H9 (cell line): ENCODE measurements around the gene OR5AC2. TPM values are rescaled to one million over a fixed set of nuclear protein-coding genes. Genes with fewer than 3 reads are reported as not detected.

ENCODE experiments used
- DNase-seq: peaks from one replicate; pipeline ENCODE4 v3.0.0-alpha.2; 2017
- H2AFZ ChIP-seq: one replicate; pipeline ENCODE4 v1.6.1; 2013; ENCODE audit warnings: mild to moderate bottlenecking, low read length, control low read depth, moderate library complexity
- H2AK5ac ChIP-seq: 2 replicates; pipeline ENCODE4 v1.6.1; 2013; ENCODE audit warnings: low read length, control low read depth, mixed read lengths; ENCODE audit not compliant: insufficient read length
- H2BK120ac ChIP-seq: one replicate; pipeline ENCODE4 v1.6.1; 2013; ENCODE audit warnings: low read depth, mild to moderate bottlenecking, low read length, control low read depth, inconsistent platforms; ENCODE audit not compliant: poor library complexity, severe bottlenecking
- H2BK12ac ChIP-seq: 2 replicates; pipeline ENCODE4 v1.6.1; 2013; ENCODE audit warnings: low read length, control low read depth, mixed read lengths, low read depth; ENCODE audit not compliant: insufficient read length
- H2BK15ac ChIP-seq: 2 replicates; pipeline ENCODE4 v1.6.1; 2013; ENCODE audit warnings: low read depth, low read length, control low read depth
- H2BK20ac ChIP-seq: one replicate; pipeline ENCODE4 v1.6.1; 2013; ENCODE audit warnings: low read depth, mild to moderate bottlenecking, low read length, control low read depth, inconsistent platforms; ENCODE audit not compliant: poor library complexity, severe bottlenecking
- H2BK5ac ChIP-seq: 2 replicates; pipeline ENCODE4 v1.6.1; 2013; ENCODE audit warnings: low read length, control low read depth, mixed read lengths; ENCODE audit not compliant: insufficient read length
- H3K14ac ChIP-seq: 2 replicates; pipeline ENCODE4 v1.6.1; 2013; ENCODE audit warnings: low read length, control low read depth; ENCODE audit not compliant: insufficient read depth
- H3K18ac ChIP-seq: 2 replicates; pipeline ENCODE4 v1.6.1; 2013; ENCODE audit warnings: low read depth, mild to moderate bottlenecking, mixed read lengths, low read length, control low read depth; ENCODE audit not compliant: insufficient read length
- H3K23ac ChIP-seq: 2 replicates; pipeline ENCODE4 v1.6.1; 2013; ENCODE audit warnings: low read length, control low read depth, mixed read lengths, low read depth; ENCODE audit not compliant: insufficient read length
- H3K23me2 ChIP-seq: 2 replicates; pipeline ENCODE4 v1.6.1; 2013; ENCODE audit warnings: low read depth, mild to moderate bottlenecking, mixed read lengths, low read length, control low read depth; ENCODE audit not compliant: insufficient read length, poor library complexity, severe bottlenecking
- H3K27ac ChIP-seq: 2 replicates; pipeline ENCODE4 v1.5.1; 2013; ENCODE audit warnings: low read length, control low read depth, mixed read lengths, low read depth; ENCODE audit not compliant: insufficient read length
- H3K27me3 ChIP-seq: 2 replicates; pipeline ENCODE4 v1.6.1; 2013; ENCODE audit warnings: low read length, control low read depth, inconsistent platforms; ENCODE audit not compliant: insufficient read depth
- H3K4ac ChIP-seq: 2 replicates; pipeline ENCODE4 v1.6.1; 2013; ENCODE audit warnings: low read depth, mild to moderate bottlenecking, control low read depth, inconsistent platforms, low read length, moderate library complexity
- H3K4me1 ChIP-seq: 2 replicates; pipeline ENCODE4 v1.6.1; 2013; ENCODE audit warnings: low read length, control low read depth, inconsistent platforms; ENCODE audit not compliant: insufficient read depth
- H3K4me2 ChIP-seq: 2 replicates; pipeline ENCODE4 v1.6.1; 2013; ENCODE audit warnings: low read length, control low read depth, mixed read lengths; ENCODE audit not compliant: insufficient read length, insufficient read depth
- H3K56ac ChIP-seq: 2 replicates; pipeline ENCODE4 v1.6.1; 2013; ENCODE audit warnings: low read depth, mild to moderate bottlenecking, mixed read lengths, low read length, control low read depth; ENCODE audit not compliant: insufficient read length
- H3K79me1 ChIP-seq: 2 replicates; pipeline ENCODE4 v1.6.1; 2013; ENCODE audit warnings: low read depth, mild to moderate bottlenecking, moderate library complexity, low read length, control low read depth, inconsistent platforms; ENCODE audit not compliant: insufficient read depth, poor library complexity, severe bottlenecking
- H3K79me2 ChIP-seq: 2 replicates; pipeline ENCODE4 v1.6.1; 2013; ENCODE audit warnings: low read length, control low read depth, inconsistent platforms; ENCODE audit not compliant: insufficient read depth
- H3K9ac ChIP-seq: 2 replicates; pipeline ENCODE4 v1.6.1; 2013; ENCODE audit warnings: low read length, control low read depth, mixed read lengths; ENCODE audit not compliant: insufficient read length; ENCODE audit errors: extremely low read depth
- H3K9me3 ChIP-seq: one replicate; pipeline ENCODE4 v1.6.1; 2013; ENCODE audit warnings: low read depth, low read length, inconsistent platforms; ENCODE audit not compliant: control insufficient read depth
- H3T11ph ChIP-seq: one replicate; pipeline ENCODE4 v1.6.1; 2013; ENCODE audit warnings: mild to moderate bottlenecking, low read length, control low read depth, inconsistent platforms
- H4K20me1 ChIP-seq: one replicate; pipeline ENCODE4 v1.6.1; 2013; ENCODE audit not compliant: control insufficient read depth, insufficient read length, insufficient read depth
- H4K5ac ChIP-seq: 2 replicates; pipeline ENCODE4 v1.6.1; 2013; ENCODE audit warnings: low read depth, mild to moderate bottlenecking, mixed read lengths, low read length, control low read depth; ENCODE audit not compliant: insufficient read length
- H4K8ac ChIP-seq: replicated peaks from 2 replicates; pipeline ENCODE4 v1.6.1; 2013; ENCODE audit warnings: low read length, control low read depth, mixed read lengths, low read depth; ENCODE audit not compliant: insufficient read length
- H4K91ac ChIP-seq: 2 replicates; pipeline ENCODE4 v1.6.1; 2013; ENCODE audit warnings: low read depth, mild to moderate bottlenecking, moderate library complexity, mixed read lengths, low read length, control low read depth; ENCODE audit not compliant: insufficient read length
- H3K27ac Mint-ChIP-seq, 3 experiments: 2 replicates in 2 of 3; 3 replicates in 1 of 3; pipeline ENCODE4 v1.8.0; 2020 to 2021; ENCODE audit warnings: mixed read lengths in 3 of 3, mild to moderate bottlenecking in 1 of 3, moderate library complexity in 1 of 3
- H3K27me3 Mint-ChIP-seq: 2 replicates; pipeline ENCODE4 v1.8.0; 2021; ENCODE audit warnings: low read depth, mild to moderate bottlenecking, moderate library complexity, mixed read lengths
- H3K36me3 Mint-ChIP-seq, 3 experiments: 2 replicates in 2 of 3; 3 replicates in 1 of 3; pipeline ENCODE4 v1.8.0; 2020 to 2021; ENCODE audit warnings: low read depth in 3 of 3, mixed read lengths in 3 of 3; ENCODE audit not compliant: insufficient read depth in 1 of 3
- H3K4me1 Mint-ChIP-seq, 2 experiments: 2 replicates each; pipeline ENCODE4 v1.8.0; 2020; ENCODE audit warnings: mixed read lengths in 2 of 2
- H3K4me3 Mint-ChIP-seq, 2 experiments: 2 replicates in 1 of 2; 3 replicates in 1 of 2; pipeline ENCODE4 v1.8.0; 2020 to 2021; ENCODE audit warnings: mild to moderate bottlenecking in 2 of 2, mixed read lengths in 2 of 2, moderate library complexity in 1 of 2
- H3K9me3 Mint-ChIP-seq, 2 experiments: 2 replicates in 1 of 2; 3 replicates in 1 of 2; pipeline ENCODE4 v1.8.0; 2020; ENCODE audit warnings: mild to moderate bottlenecking in 2 of 2, mixed read lengths in 2 of 2, moderate library complexity in 1 of 2
- CTCF ChIP-seq: fragments of 200-600 bp; sonication (generic); conservative IDR thresholded peaks from 3 replicates; pipeline ENCODE4 v1.8.0; 2021; ENCODE audit warnings: antibody characterized with exemption, mild to moderate bottlenecking
- total RNA-seq: library from RNA; stranded (reverse); gene quantifications from 2 replicates; pipeline ENCODE4 v1.2.1, GENCODE V29; 2021

Gene OR5AC2
- total RNA-seq, 1 experiment from 2014 or later: not detected

- Mint-ChIP-seq H3K27me3 (no peaks in the 10 kb centered on the region), H3K27ac (peak overlapping the region; percentile 7 to 64 (median 57); a peak in 5 of 7 replicates), H3K4me3 (no peak overlapping the region; a peak in 1 of 5 replicates), H3K36me3 (peaks cover 0 to 6% (median 4%) of the 10 kb centered on the region in 3 experiments; a peak in 2 of 7 replicates), H3K4me1 (peaks cover 14 to 16% of the 10 kb centered on the region in 2 experiments), H3K9me3 (peaks cover 2 to 6% of the 10 kb centered on the region in 2 experiments; a peak in 2 of 5 replicates)
- Histone ChIP-seq H3K27me3 (no peaks in the 10 kb centered on the region), H3K79me2 (no peaks in the 10 kb centered on the region), H2AK5ac (no peak overlapping the region), H4K20me1 (no peaks in the 10 kb centered on the region), H3K4me2 (no peak overlapping the region), H3K9ac (no peak overlapping the region), H3K4ac (no peak overlapping the region), H2BK15ac (no peak overlapping the region), H3K9me3 (peaks cover 16% of the 10 kb centered on the region), H2BK20ac (no peak overlapping the region), H4K5ac (no peak overlapping the region), H3K18ac (no peak overlapping the region), H2AFZ (no peak overlapping the region), H2BK5ac (no peak overlapping the region), H4K91ac (no peak overlapping the region), H3K23ac (no peak overlapping the region), H3K56ac (no peak overlapping the region), H3K27ac (no peak overlapping the region), H4K8ac (no peak overlapping the region), H3K23me2 (no peaks in the 10 kb centered on the region), H2BK120ac (no peak overlapping the region), H3T11ph (no peak overlapping the region), H3K14ac (no peak overlapping the region), H2BK12ac (no peak overlapping the region), H3K4me1 (no peaks in the 10 kb centered on the region), H3K79me1 (no peaks in the 10 kb centered on the region)
- no peak for TF ChIP-seq CTCF
- no peak for DNase-seq
Observed at GRCh38 chr3:98110550-98110908, 23.6 kb downstream of the OR5AC2 start.
